ENCODE data around the gene MARK3. TPM values are rescaled to one million over a fixed set of nuclear protein-coding genes. Genes with fewer than 3 reads are reported as not detected.

The MARK3 gene
- total RNA-seq, 1 experiment from 2014 or later: 81.9 TPM

DNA sequence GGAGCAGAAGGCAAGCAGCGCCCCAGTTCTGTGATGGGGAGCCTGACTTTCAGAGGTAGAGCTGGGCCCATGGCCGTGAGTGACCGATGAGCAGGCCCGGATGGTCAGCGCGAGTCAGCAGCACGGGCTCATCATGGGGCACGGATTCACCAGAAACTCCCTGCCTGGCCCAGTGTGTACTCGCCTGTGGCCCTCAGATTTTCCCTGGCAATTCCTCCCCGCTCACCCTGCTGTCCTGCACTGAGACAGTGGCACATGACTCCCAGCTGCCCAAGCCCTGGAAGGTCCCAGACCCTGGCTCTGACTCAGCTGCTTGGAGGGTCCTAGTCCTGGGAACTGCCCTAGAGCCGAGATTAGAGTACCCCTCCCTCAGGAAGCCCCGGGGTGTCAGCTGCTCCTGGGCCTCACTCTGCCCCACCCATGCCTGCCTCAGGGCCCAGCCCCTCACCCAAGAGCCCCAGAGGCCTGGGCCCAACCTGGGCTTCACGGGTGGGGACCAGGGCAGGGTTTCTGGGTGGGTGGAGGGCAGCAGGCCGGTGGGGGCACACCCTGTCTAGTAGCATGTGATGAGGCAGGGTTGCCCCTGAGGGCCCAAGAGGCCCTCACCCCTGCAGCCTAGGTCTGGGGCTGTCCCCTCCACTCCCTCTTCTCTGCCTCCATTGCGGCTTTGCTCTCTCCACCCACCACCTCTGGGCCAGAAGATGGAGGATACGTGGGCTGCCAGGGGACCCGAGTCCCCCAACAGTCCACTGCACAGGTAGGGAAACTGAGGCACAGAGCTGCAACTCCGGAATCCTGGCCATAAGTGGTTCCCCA is 152.2 kb downstream of the MARK3 start:
- Histone ChIP-seq H2BK15ac (ENCODE audit: low read depth, low read length) (no peak overlapping the region), H2BK5ac (ENCODE audit: insufficient read length, low read length) (no peak overlapping the region), H4K8ac (replicated peaks; ENCODE audit: insufficient read length, low read depth, low read length) (no peak overlapping the region), H2BK12ac (ENCODE audit: insufficient read length, low read depth, low read length) (no peak overlapping the region), H2BK20ac (ENCODE audit: low read depth, low read length, poor library complexity, severe bottlenecking) (no peak overlapping the region), H3K9ac (ENCODE audit: extremely low read depth, insufficient read length, low read length) (no peak overlapping the region), H2AFZ (ENCODE audit: low read length) (no peak overlapping the region), H3K14ac (ENCODE audit: insufficient read depth, low read length) (no peak overlapping the region; the same call in 1 of the 2 replicates), H3K79me1 (ENCODE audit: insufficient read depth, low read depth, low read length, poor library complexity, severe bottlenecking) (no peaks in the 10 kb centered on the region), H2AK5ac (ENCODE audit: insufficient read length, low read length) (no peak overlapping the region), H4K5ac (ENCODE audit: insufficient read length, low read depth, low read length) (no peak overlapping the region), H2BK120ac (ENCODE audit: low read depth, low read length, poor library complexity, severe bottlenecking) (no peak overlapping the region), H3T11ph (ENCODE audit: low read length) (no peak overlapping the region), H3K23me2 (ENCODE audit: insufficient read length, low read depth, low read length, poor library complexity, severe bottlenecking) (peaks cover 2% of the 10 kb centered on the region), H3K56ac (ENCODE audit: insufficient read length, low read depth, low read length) (no peak overlapping the region), H3K4ac (ENCODE audit: low read depth, low read length) (no peak overlapping the region), H3K4me2 (ENCODE audit: insufficient read depth, insufficient read length, low read length) (no peak overlapping the region), H4K91ac (ENCODE audit: insufficient read length, low read depth, low read length) (no peak overlapping the region), H3K9me3 (ENCODE audit: control insufficient read depth, low read depth, low read length) (no peaks in the 10 kb centered on the region), H3K27ac (ENCODE audit: insufficient read length, low read depth, low read length) (no peak overlapping the region), H3K23ac (ENCODE audit: insufficient read length, low read depth, low read length) (no peak overlapping the region), H3K18ac (ENCODE audit: insufficient read length, low read depth, low read length) (no peak overlapping the region), H4K20me1 (ENCODE audit: control insufficient read depth, insufficient read depth, insufficient read length) (no peaks in the 10 kb centered on the region), H3K79me2 (ENCODE audit: insufficient read depth, low read length) (no peaks in the 10 kb centered on the region), H3K27me3 (ENCODE audit: insufficient read depth, low read length) (no peaks in the 10 kb centered on the region), H3K4me1 (ENCODE audit: insufficient read depth, low read length) (no peaks in the 10 kb centered on the region)
- peaks cover 15% of the 10 kb centered on the region for H3K27me3 Mint-ChIP-seq (ENCODE audit: low read depth)
- H3K27ac Mint-ChIP-seq: peak overlapping the region in 1 of 3 experiments; percentile 44; a peak in 1 of 7 replicates
- H3K4me3 Mint-ChIP-seq: no peak overlapping the region
- peaks cover 0 to 2% (median 0%) of the 10 kb centered on the region in 3 experiments; a peak in 1 of 7 replicates for H3K36me3 Mint-ChIP-seq (ENCODE audit: insufficient read depth in 1 of 3, low read depth in 3 of 3)
- no peaks in the 10 kb centered on the region for H3K9me3 Mint-ChIP-seq
- TF ChIP-seq, protein P1, sequence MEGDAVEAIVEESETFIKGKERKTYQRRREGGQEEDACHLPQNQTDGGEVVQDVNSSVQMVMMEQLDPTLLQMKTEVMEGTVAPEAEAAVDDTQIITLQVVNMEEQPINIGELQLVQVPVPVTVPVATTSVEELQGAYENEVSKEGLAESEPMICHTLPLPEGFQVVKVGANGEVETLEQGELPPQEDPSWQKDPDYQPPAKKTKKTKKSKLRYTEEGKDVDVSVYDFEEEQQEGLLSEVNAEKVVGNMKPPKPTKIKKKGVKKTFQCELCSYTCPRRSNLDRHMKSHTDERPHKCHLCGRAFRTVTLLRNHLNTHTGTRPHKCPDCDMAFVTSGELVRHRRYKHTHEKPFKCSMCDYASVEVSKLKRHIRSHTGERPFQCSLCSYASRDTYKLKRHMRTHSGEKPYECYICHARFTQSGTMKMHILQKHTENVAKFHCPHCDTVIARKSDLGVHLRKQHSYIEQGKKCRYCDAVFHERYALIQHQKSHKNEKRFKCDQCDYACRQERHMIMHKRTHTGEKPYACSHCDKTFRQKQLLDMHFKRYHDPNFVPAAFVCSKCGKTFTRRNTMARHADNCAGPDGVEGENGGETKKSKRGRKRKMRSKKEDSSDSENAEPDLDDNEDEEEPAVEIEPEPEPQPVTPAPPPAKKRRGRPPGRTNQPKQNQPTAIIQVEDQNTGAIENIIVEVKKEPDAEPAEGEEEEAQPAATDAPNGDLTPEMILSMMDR (conservative IDR thresholded peaks at IDR 0.05): no peak
- no peak for DNase-seq
- no CpG with 5 or more reads among the region's 18 CpGs for WGBS (ENCODE audit: extremely low coverage, insufficient read length, low lambda C conversion rate)
- peaks cover 6 to 19% of the 10 kb centered on the region in 2 experiments for H3K4me1 Mint-ChIP-seq

Measured in H9 (cell line).